Sigmoid colon (tissue), 4 donors: ENCODE measurements around the gene SIRT4.

Experiments
- CTCF ChIP-seq, 4 experiments: fragments of 450-650 bp in 3 of 4; fragments of 200-600 bp in 1 of 4; IDR thresholded peaks; one replicate each; pipeline ENCODE4 v1.5.1; 2016 to 2019; ENCODE audit warnings: antibody characterized with exemption in 4 of 4, mild to moderate bottlenecking in 3 of 4, moderate library complexity in 2 of 4
- EP300 ChIP-seq, 4 donors: sonication (generic); formaldehyde crosslinking; IDR thresholded peaks; one replicate each; pipeline ENCODE4 v1.6.1; 2017; ENCODE audit warnings: antibody characterized with exemption in 4 of 4
- POLR2A ChIP-seq, 2 donors: fragments of 450-650 bp; IDR thresholded peaks; one replicate each; pipeline ENCODE4 v1.6.1; 2016; ENCODE audit warnings: antibody characterized with exemption in 2 of 2, mild to moderate bottlenecking in 2 of 2, moderate library complexity in 2 of 2
- POLR2AphosphoS5 ChIP-seq, 4 donors: sonication (generic); formaldehyde crosslinking; IDR thresholded peaks; one replicate each; pipeline ENCODE4 v1.6.1; 2017; ENCODE audit warnings: antibody characterized with exemption in 4 of 4

- TF ChIP-seq CTCF (IDR thresholded peaks at IDR 0.05): no peak
- no peak for TF ChIP-seq POLR2A (IDR thresholded peaks at IDR 0.05)
- TF ChIP-seq EP300 (IDR thresholded peaks at IDR 0.05): no peak
- TF ChIP-seq POLR2AphosphoS5 (IDR thresholded peaks at IDR 0.05): no peak
Observed at GRCh38 chr12:120321382-120322202, 19.5 kb downstream of the SIRT4 start.
